HG03521 (cell line): Measurements from ENCODE around the gene GTPBP1.

Experiments used
- ATAC-seq: cut with Tn5 transposase; IDR thresholded peaks from one replicate; pipeline ENCODE4 v1.9.1; 2021; ENCODE audit warnings: mild to moderate bottlenecking, moderate library complexity; ENCODE audit not compliant: unreplicated experiment

Gene GTPBP1

DNA sequence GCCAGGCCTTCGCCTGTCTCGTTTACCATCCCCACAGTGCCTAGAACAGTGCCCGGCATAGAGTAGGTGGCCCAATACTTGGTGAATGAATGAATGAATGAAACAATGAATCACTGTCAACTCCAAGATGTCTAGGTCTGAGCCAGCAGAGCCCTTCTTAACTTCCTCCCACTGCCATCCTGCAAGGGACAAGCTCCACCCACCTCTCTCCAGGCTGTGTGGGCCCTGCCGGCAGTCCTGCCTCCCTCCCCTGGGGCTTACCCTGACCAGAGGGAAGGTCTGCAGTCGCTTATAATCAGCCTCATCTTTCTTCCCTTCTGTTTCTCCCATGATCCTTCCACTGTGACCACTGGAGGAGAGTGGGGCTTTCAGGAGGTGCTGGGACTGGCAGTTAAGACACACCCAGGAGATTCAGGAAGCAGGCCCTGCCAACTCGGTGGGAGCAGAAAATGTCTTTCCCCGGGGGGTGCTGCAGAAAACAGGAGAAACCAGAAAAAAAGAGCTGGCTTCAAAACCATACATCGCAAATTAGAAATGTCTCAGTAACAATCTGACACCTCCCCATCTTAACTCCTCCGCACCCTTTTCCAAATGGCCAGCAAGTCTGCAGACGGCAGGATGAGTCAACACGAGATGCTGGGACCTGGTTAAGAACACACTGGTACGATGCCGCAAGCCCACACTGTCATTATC lies 76.8 kb downstream of the GTPBP1 start:
- ATAC-seq: no peak
